GM12878 (cell line): ENCODE data around the gene TNFAIP8L3. TPM values are rescaled to one million over a fixed set of nuclear protein-coding genes. Genes with fewer than 3 reads are reported as not detected.

Source experiments
- ATAC-seq: fragments of 200-7000 bp; cut with Tn5 transposase; 3 replicates; pipeline ENCODE4 v1.9.1; 2020; ENCODE audit warnings: mild to moderate bottlenecking, moderate library complexity
- BruUV-seq: library from RNA; stranded (reverse); fragments of 400-500 nt; replicated peaks from 2 replicates; lab custom pipeline; 2021; lab: Mats Ljungman, UMichigan
- CTCF ChIA-PET: fragments of 300-600 bp; sonication (Branson Sonifier 250); formaldehyde crosslinking; extraction: SDS; loops from one replicate; lab custom pipeline; 2021; ENCODE audit warnings: inconsistent platforms; lab: Yijun Ruan, JAX
- POLR2A ChIA-PET: fragments of 350-600 bp; formaldehyde crosslinking; extraction: SDS; loops from one replicate; lab custom pipeline; 2021; ENCODE audit warnings: inconsistent platforms; lab: Charles Lee
- RAD21 ChIA-PET: fragments of 300-600 bp; sonication (Branson Sonifier 250); formaldehyde crosslinking; loops from one replicate; lab custom pipeline; 2023; ENCODE audit warnings: antibody characterized with exemption; ENCODE audit not compliant: unreplicated experiment; lab: Charles Lee
- SMC1A ChIA-PET: fragments of 300-600 bp; sonication (Branson Sonifier 250); formaldehyde crosslinking; loops from one replicate; lab custom pipeline; 2023; ENCODE audit not compliant: unreplicated experiment, uncharacterized antibody; lab: Charles Lee
- DNase-seq: peaks from one replicate; pipeline ENCODE4 v3.0.0-alpha.2; 2011; ENCODE audit warnings: low read depth, low spot score
- FAIRE-seq: peaks from 3 replicates; lab custom pipeline; 2011; peaks lifted over from hg19 to GRCh38; lab: Jason Lieb, UNC
- H2AFZ ChIP-seq: 2 replicates; pipeline ENCODE4 v1.6.0; 2011; ENCODE audit warnings: low read depth, low read length, control low read depth; ENCODE audit not compliant: control insufficient read depth
- H3K27ac ChIP-seq: 2 replicates; pipeline ENCODE4 v1.5.1; 2011; ENCODE audit warnings: control low read depth; ENCODE audit not compliant: control insufficient read depth, insufficient read depth
- H3K27me3 ChIP-seq, 2 experiments: replicated peaks in 1 of 2; 2 replicates each; pipeline versions ENCODE4 v1.6.0 to v1.6.1; 2011; ENCODE audit warnings: low read length in 1 of 2; ENCODE audit not compliant: control insufficient read depth in 2 of 2, insufficient read depth in 2 of 2
- H3K36me3 ChIP-seq, 2 experiments: 2 replicates each; pipeline ENCODE4 v1.5.1; 2011; ENCODE audit warnings: low read length in 1 of 2; ENCODE audit not compliant: control insufficient read depth in 2 of 2, insufficient read depth in 2 of 2
- H3K4me1 ChIP-seq: 2 replicates; pipeline ENCODE4 v1.6.1; 2011; ENCODE audit warnings: mild to moderate bottlenecking, low read length, moderate library complexity, mixed read lengths; ENCODE audit not compliant: control insufficient read depth, insufficient read depth
- H3K4me2 ChIP-seq: 2 replicates; pipeline ENCODE4 v1.6.0; 2011; ENCODE audit warnings: control low read depth; ENCODE audit not compliant: control insufficient read depth, insufficient read depth
- H3K4me3 ChIP-seq: fragments of 200-600 bp; sonication (generic); 2 replicates; pipeline ENCODE4 v1.5.1; 2016
- H3K79me2 ChIP-seq: 2 replicates; pipeline ENCODE4 v1.6.0; 2011; ENCODE audit warnings: low read length; ENCODE audit not compliant: control insufficient read depth, insufficient read depth
- H3K9ac ChIP-seq: 2 replicates; pipeline ENCODE4 v1.8.0; 2011; ENCODE audit warnings: low read length, control low read depth, mixed read lengths; ENCODE audit not compliant: control insufficient read depth, insufficient read depth
- H3K9me3 ChIP-seq: replicated peaks from 3 replicates; pipeline ENCODE4 v1.5.1; 2011; ENCODE audit warnings: mild to moderate bottlenecking, low read length; ENCODE audit not compliant: control insufficient read depth, insufficient read depth
- H4K20me1 ChIP-seq: 2 replicates; pipeline ENCODE4 v1.6.0; 2011; ENCODE audit not compliant: control insufficient read depth, insufficient read depth
- CBX3 ChIP-seq: fragments of 200-600 bp; sonication (generic); IDR thresholded peaks from 2 replicates; pipeline ENCODE4 v1.6.1; 2016; ENCODE audit warnings: low read depth, borderline replicate concordance
- EP300 ChIP-seq, 2 experiments: fragments of 150-350 bp in 1 of 2; IDR thresholded peaks; 2 replicates each; pipeline ENCODE4 v1.6.1; 2011 to 2012; ENCODE audit warnings: low read depth in 2 of 2, low read length in 2 of 2, borderline replicate concordance in 1 of 2, improper control_type of control experiment in 1 of 2, inconsistent platforms in 1 of 2; ENCODE audit not compliant: control insufficient read depth in 1 of 2
- HCFC1 ChIP-seq: fragments of 150-350 bp; IDR thresholded peaks from 2 replicates; pipeline ENCODE4 v1.6.1; 2014; ENCODE audit warnings: low read length
- HDGF ChIP-seq: fragments of 450-650 bp; IDR thresholded peaks from 2 replicates; pipeline ENCODE4 v1.6.1; 2016; ENCODE audit warnings: antibody characterized with exemption
- IKZF2 ChIP-seq, 2 experiments: fragments of 450-650 bp; IDR thresholded peaks; 2 replicates each; pipeline ENCODE4 v1.6.1; 2017; ENCODE audit warnings: mild to moderate bottlenecking in 2 of 2, moderate library complexity in 2 of 2
- PAX5 ChIP-seq: IDR thresholded peaks from 2 replicates; pipeline ENCODE4 v1.6.1; 2011; ENCODE audit warnings: low read depth, low read length, borderline replicate concordance
- POLR2A ChIP-seq: IDR thresholded peaks from 2 replicates; pipeline ENCODE4 v1.6.1; 2011; ENCODE audit warnings: low read depth, mild to moderate bottlenecking, low read length
- RELA ChIP-seq: fragments of 450-650 bp; IDR thresholded peaks from 2 replicates; pipeline ENCODE4 v1.8.0; 2014; ENCODE audit warnings: borderline replicate concordance; ENCODE audit not compliant: partially characterized antibody
- SMARCA5 ChIP-seq: fragments of 450-650 bp; IDR thresholded peaks from 2 replicates; pipeline ENCODE4 v1.6.1; 2017; ENCODE audit warnings: mild to moderate bottlenecking
- SPI1 ChIP-seq: IDR thresholded peaks from 2 replicates; pipeline ENCODE4 v1.6.1; 2011; ENCODE audit warnings: low read depth, mild to moderate bottlenecking, low read length, moderate library complexity, borderline replicate concordance; ENCODE audit not compliant: insufficient read depth
- TCF3 ChIP-seq: IDR thresholded peaks from 2 replicates; pipeline ENCODE4 v1.6.1; 2012; ENCODE audit warnings: low read depth, mild to moderate bottlenecking, low read length, borderline replicate concordance; ENCODE audit not compliant: insufficient read depth
- ZNF384 ChIP-seq: IDR thresholded peaks from 2 replicates; pipeline ENCODE4 v1.6.1; 2012; ENCODE audit warnings: low read depth, mild to moderate bottlenecking, low read length, improper control_type of control experiment, borderline replicate concordance
- WGBS: methylation state at CpG from one replicate; pipeline ENCODE4 v1.1.6; 2016; ENCODE audit warnings: low lambda C conversion rate; ENCODE audit not compliant: insufficient replicate concordance, insufficient coverage; ENCODE audit errors: missing lambda C conversion rate; 5-methylcytosine and 5-hydroxymethylcytosine counted together
- in situ Hi-C: fragments of 300-500 bp; cut with MboI; formaldehyde crosslinking; loops from 9 replicates; pipeline ENCODE4 v1.14.3; 2018; ENCODE audit warnings: mixed read lengths
- intact Hi-C: fragments of 100-400 bp; cut with micrococcal nuclease; formaldehyde crosslinking; loops from one replicate; pipeline ENCODE4 v1.14.2; 2022; ENCODE audit not compliant: unreplicated experiment
- polyA plus RNA-seq, 11 experiments: library from polyadenylated mRNA; depleted of rRNA in 4 of 11; unstranded in 6 of 11; stranded (reverse) in 5 of 11; fragments of >200 nt; fragmentation: Nextera tagmentation in 4 of 11; fragmentation: Illumina TruSeq in 1 of 11; extraction: Ambion mirVana in 4 of 11; extraction: Trizol in 1 of 11; gene quantifications; 1 replicate in 1 of 11; 2 replicates in 10 of 11; pipeline versions ENCODE4 v1.2.1 to v1.2.3, GENCODE V29; 2011 to 2016; ENCODE audit warnings: inconsistent platforms in 2 of 11, missing spikeins in 2 of 11, low read depth in 1 of 11
- total RNA-seq, 4 experiments: library from RNA; depleted of rRNA in 3 of 4; stranded (reverse); fragments of >200 nt in 3 of 4; fragmentation: Illumina TruSeq in 1 of 4; extraction: Trizol in 1 of 4; gene quantifications; 2 replicates each; pipeline versions ENCODE4 v1.2.1 to v1.2.3, GENCODE V29; 2013 to 2021
- TF ChIP-seq, protein P1 (sequence below): fragments of 150-350 bp; IDR thresholded peaks from 2 replicates; pipeline ENCODE4 v1.6.1; 2014; ENCODE audit warnings: mild to moderate bottlenecking, low read depth, low read length
- TF ChIP-seq, protein P2 (sequence below): fragments of 450-650 bp; IDR thresholded peaks from 2 replicates; pipeline ENCODE4 v1.6.1; 2017; ENCODE audit warnings: mild to moderate bottlenecking, moderate library complexity
- TF ChIP-seq, protein P3 (sequence below): fragments of 450-650 bp; formaldehyde crosslinking; IDR thresholded peaks from 2 replicates; pipeline ENCODE4 v1.4.0; 2020; ENCODE audit warnings: mild to moderate bottlenecking, moderate library complexity

Gene TNFAIP8L3
- total and polyA plus RNA-seq, 10 of the 15 experiments (the other 5 are each of a cell fraction or from before 2014, with no cell fraction given), result 0.22 TPM; not detected in 9

DNA sequence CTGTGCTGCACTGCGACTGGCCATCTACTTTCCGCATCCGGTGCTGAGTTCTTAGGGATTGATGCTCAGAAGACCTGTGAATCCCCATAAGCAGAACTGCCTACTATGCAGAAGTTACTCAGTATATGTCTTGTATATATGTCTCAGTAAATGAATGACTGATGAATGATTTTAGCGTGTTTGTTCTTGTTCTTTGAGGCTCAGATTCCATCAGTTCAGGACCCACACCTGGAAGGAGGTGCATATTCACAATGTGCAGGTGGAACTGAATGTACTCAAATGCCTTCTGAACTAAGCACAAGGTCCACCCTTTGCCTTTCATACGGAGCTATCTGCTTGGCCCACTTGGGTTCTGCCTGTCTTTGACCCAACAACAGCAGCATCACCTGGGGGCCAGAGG, 19.8 kb downstream of the TNFAIP8L3 start:
- ATAC-seq, result no peak
- ChIA-PET SMC1A (interaction anchor here (0.6 to 2.0 kb wide), 2 partner anchors 10 to 618 kb away, joined by 3 to 13 read pairs; no protein-coding TSS in a partner anchor), RAD21 (no interaction called here), POLR2A (interaction anchor here (1.3 to 1.5 kb wide), 2 partner anchors 8 to 10 kb away, joined by 3 to 4 read pairs; no protein-coding TSS in a partner anchor), CTCF (interaction anchor here (0.6 to 1.1 kb wide), 2 partner anchors 13 to 203 kb away, joined by 3 read pairs; no protein-coding TSS in a partner anchor)
- Histone ChIP-seq H3K4me2 (no peak overlapping the region), H3K4me1 (peaks cover 26% of the 10 kb centered on the region), H3K27me3 (no peaks in the 10 kb centered on the region), H3K27ac (no peak overlapping the region), H3K4me3 (no peak overlapping the region), H2AFZ (no peak overlapping the region), H3K79me2 (no peaks in the 10 kb centered on the region), H3K36me3 (no peaks in the 10 kb centered on the region), H4K20me1 (no peaks in the 10 kb centered on the region), H3K9ac (no peak overlapping the region), H3K9me3 (no peaks in the 10 kb centered on the region; the same call in 2 of the 3 replicates)
- no peak for DNase-seq
- no TSS peak for BruUV-seq
- intact Hi-C loops, result no loop called here
- WGBS, result 95% methylated on average over 5 of the region's 5 CpGs
- in situ Hi-C loops, result no loop called here
- FAIRE-seq, result no peak
- TF ChIP-seq, protein P1, sequence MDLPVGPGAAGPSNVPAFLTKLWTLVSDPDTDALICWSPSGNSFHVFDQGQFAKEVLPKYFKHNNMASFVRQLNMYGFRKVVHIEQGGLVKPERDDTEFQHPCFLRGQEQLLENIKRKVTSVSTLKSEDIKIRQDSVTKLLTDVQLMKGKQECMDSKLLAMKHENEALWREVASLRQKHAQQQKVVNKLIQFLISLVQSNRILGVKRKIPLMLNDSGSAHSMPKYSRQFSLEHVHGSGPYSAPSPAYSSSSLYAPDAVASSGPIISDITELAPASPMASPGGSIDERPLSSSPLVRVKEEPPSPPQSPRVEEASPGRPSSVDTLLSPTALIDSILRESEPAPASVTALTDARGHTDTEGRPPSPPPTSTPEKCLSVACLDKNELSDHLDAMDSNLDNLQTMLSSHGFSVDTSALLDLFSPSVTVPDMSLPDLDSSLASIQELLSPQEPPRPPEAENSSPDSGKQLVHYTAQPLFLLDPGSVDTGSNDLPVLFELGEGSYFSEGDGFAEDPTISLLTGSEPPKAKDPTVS, result no peak
- TF ChIP-seq IKZF2 (IDR thresholded peaks at IDR 0.05) (no peak), HDGF (no peak), EP300 (IDR thresholded peaks at IDR 0.05; ENCODE audit: borderline replicate concordance in 1 of 2, control insufficient read depth in 1 of 2, low read depth in 2 of 2, low read length in 2 of 2) (no peak), HCFC1 (no peak), PAX5 (no peak), ZNF384 (no peak), TCF3 (no peak), POLR2A (no peak), SPI1 (no peak), SMARCA5 (no peak), RELA (no peak), CBX3 (no peak)
- TF ChIP-seq, protein P2, sequence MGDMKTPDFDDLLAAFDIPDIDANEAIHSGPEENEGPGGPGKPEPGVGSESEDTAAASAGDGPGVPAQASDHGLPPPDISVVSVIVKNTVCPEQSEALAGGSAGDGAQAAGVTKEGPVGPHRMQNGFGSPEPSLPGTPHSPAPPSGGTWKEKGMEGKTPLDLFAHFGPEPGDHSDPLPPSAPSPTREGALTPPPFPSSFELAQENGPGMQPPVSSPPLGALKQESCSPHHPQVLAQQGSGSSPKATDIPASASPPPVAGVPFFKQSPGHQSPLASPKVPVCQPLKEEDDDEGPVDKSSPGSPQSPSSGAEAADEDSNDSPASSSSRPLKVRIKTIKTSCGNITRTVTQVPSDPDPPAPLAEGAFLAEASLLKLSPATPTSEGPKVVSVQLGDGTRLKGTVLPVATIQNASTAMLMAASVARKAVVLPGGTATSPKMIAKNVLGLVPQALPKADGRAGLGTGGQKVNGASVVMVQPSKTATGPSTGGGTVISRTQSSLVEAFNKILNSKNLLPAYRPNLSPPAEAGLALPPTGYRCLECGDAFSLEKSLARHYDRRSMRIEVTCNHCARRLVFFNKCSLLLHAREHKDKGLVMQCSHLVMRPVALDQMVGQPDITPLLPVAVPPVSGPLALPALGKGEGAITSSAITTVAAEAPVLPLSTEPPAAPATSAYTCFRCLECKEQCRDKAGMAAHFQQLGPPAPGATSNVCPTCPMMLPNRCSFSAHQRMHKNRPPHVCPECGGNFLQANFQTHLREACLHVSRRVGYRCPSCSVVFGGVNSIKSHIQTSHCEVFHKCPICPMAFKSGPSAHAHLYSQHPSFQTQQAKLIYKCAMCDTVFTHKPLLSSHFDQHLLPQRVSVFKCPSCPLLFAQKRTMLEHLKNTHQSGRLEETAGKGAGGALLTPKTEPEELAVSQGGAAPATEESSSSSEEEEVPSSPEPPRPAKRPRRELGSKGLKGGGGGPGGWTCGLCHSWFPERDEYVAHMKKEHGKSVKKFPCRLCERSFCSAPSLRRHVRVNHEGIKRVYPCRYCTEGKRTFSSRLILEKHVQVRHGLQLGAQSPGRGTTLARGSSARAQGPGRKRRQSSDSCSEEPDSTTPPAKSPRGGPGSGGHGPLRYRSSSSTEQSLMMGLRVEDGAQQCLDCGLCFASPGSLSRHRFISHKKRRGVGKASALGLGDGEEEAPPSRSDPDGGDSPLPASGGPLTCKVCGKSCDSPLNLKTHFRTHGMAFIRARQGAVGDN, result no peak
- TF ChIP-seq, protein P3, sequence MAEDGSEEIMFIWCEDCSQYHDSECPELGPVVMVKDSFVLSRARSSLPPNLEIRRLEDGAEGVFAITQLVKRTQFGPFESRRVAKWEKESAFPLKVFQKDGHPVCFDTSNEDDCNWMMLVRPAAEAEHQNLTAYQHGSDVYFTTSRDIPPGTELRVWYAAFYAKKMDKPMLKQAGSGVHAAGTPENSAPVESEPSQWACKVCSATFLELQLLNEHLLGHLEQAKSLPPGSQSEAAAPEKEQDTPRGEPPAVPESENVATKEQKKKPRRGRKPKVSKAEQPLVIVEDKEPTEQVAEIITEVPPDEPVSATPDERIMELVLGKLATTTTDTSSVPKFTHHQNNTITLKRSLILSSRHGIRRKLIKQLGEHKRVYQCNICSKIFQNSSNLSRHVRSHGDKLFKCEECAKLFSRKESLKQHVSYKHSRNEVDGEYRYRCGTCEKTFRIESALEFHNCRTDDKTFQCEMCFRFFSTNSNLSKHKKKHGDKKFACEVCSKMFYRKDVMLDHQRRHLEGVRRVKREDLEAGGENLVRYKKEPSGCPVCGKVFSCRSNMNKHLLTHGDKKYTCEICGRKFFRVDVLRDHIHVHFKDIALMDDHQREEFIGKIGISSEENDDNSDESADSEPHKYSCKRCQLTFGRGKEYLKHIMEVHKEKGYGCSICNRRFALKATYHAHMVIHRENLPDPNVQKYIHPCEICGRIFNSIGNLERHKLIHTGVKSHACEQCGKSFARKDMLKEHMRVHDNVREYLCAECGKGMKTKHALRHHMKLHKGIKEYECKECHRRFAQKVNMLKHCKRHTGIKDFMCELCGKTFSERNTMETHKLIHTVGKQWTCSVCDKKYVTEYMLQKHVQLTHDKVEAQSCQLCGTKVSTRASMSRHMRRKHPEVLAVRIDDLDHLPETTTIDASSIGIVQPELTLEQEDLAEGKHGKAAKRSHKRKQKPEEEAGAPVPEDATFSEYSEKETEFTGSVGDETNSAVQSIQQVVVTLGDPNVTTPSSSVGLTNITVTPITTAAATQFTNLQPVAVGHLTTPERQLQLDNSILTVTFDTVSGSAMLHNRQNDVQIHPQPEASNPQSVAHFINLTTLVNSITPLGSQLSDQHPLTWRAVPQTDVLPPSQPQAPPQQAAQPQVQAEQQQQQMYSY, result no peak
